NCI-H524 (cell line): ENCODE measurements around the gene APH1B.

Experiments
- DNase-seq, 2 experiments: peaks; one replicate each; lab custom pipeline; 2025; lab: John Stamatoyannopoulos, UW

Gene APH1B

GRCh38 chr15:63353261-63353660 is 75.9 kb downstream of the APH1B start:
- no peak for DNase-seq

GRCh38 chr15:63353887-63354286 is 76.5 kb downstream of the APH1B start:
- no peak for DNase-seq

GRCh38 chr15:63354821-63355650 is 77.6 kb downstream of the APH1B start:
- DNase-seq = no peak

- DNase-seq = no peak
Measured at GRCh38 chr15:63357061-63357460, 79.7 kb downstream of the APH1B start.

GRCh38 chr15:63357731-63358130 is 80.3 kb downstream of the APH1B start:
- no peak for DNase-seq

GRCh38 chr15:63358241-63359029 is 81.0 kb downstream of the APH1B start:
- no peak for DNase-seq
